NCI-H2107 treated with DMSO at 0.1 percent for 48 hours (cell line): Measurements from ENCODE around the gene ADCY5.

Experiments used
- DNase-seq: peaks from one replicate; lab custom pipeline; 2025; ENCODE audit not compliant: unreplicated experiment; lab: John Stamatoyannopoulos, UW

Gene ADCY5

GRCh38 chr3:123459862-123460261 is 11.0 kb upstream of the ADCY5 start:
- DNase-seq: no peak

DNA sequence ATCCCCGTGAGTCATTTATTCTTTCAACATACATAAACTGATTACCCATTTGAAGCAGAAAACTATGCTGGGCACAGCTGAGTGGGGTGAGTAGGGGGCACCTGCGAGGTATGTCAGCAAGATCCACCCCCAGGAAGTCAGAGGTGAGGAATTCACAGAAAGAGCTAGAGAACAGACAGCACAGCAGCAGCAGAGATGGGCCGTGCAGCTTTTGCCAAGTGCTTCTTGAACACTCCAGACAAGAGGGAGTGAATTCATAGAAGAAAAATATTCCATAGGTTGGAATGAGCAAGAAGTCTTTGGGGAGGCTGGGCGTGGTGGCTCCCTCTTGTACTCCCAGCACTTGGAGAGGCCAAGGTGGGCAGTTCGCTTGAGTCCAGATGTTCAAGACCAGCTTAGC is 9.4 kb upstream of the ADCY5 start:
- DNase-seq: no peak

GRCh38 chr3:123457841-123458240 is 9.0 kb upstream of the ADCY5 start:
- no peak for DNase-seq

- no peak for DNase-seq
Measured at GRCh38 chr3:123453675-123454074, 4.8 kb upstream of the ADCY5 start.

DNA sequence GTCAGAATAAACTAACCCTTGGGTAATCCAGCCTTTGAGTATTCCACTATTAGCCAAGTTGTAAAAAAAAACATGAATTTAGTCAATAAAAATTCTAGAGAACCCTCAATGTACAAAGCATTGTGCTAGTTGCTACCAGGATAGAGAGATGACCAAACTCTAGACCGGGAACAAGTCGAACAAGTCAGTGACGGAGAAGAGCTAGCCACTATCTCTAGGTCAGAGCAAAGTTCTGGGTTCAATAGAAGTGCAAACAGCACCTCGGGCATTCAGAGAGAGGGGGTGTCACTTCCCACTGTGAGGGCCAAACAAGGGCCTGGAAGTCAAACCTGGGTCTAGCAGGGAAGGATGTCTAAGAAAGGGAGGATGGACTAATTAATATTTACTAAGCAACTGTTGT is 2.3 kb upstream of the ADCY5 start:
- no peak for DNase-seq

DNA sequence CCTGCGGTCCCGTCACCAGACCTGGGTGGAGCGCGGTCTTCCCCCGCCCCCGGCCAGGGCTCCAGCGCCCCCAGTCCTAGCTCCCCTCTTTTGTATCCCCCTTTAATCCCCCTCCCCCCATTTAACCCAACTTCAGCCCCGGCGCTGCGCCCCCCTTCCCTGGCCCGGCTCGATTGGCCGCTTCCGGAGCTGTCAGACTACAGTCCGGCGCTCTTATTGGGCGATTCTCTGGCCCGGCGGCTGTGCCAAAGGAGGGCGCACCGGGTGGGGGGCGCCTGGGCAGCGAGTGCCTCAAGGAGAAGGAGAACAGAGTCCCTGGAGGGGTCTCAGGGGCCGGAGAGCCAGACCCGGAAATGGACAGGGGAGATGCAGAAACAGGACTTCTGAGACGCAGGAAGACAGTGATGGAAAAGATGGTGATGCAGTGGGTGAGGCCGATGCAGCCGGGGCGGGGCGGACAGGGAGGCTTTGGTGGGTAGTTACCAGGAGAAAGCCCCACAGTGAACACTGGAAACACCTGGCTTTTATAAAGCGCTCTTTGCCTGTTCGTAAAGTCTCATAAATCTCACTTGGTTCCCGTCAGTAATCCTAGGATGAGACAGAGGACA is 1.2 kb upstream of the ADCY5 start:
- no peak for DNase-seq

DNA sequence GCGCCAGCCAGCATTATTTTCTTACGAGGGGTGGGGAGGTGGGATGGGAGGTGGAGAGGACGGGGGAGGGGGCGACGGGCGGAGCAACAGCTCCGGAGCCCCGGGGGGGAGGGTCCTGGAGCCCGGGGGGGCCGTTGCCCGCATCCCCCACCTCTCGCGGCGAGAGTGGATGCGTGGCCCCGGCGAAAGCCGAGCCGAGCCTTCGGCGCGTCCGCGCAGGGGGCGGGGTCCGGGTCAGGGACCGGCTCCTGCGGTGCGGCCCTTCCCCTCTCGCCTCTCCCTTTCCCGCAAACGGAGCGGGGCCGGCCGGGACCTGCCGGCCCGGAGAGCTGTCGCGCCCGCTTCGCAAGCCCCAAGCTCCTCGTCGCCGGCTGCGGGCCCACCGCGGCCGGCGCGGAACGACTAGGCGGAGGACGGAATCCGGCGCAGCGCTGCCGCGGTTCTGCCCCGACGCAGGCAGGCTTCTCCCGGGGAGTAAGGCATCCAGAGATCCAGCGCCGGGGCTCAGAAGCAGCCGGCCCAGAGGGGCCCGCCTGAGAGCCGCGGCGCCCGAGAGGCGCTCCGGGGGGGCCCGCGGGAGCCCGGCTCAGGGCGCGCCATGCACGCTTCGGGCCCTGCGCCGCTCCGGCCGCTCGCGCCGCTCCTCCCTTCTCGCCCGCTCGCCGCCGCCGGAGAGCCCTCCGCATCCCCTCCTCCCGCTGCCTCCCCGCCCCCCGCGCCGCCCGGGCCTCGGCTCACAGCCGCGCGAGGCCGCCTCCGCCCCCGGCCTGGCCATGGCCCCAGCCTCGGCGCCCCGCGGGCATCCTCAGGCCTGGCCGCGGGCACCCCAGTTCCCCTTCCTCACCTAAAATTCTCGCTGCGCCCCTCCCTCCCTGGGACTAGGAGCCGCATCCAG is 459 bp upstream of the ADCY5 start:
- DNase-seq: no peak

- no peak for DNase-seq
Measured at GRCh38 chr3:123447749-123448517, 957 bp downstream of the ADCY5 start.

- no peak for DNase-seq
Measured at GRCh38 chr3:123447416-123447748, 1.5 kb downstream of the ADCY5 start.

- DNase-seq: no peak
Measured at GRCh38 chr3:123446610-123447109, 2.2 kb downstream of the ADCY5 start.

- DNase-seq: no peak
Measured at GRCh38 chr3:123446210-123446609, 2.7 kb downstream of the ADCY5 start.

- no peak for DNase-seq
Measured at GRCh38 chr3:123445702-123446101, 3.2 kb downstream of the ADCY5 start.

GRCh38 chr3:123444744-123445143 is 4.1 kb downstream of the ADCY5 start:
- DNase-seq: no peak

- DNase-seq: no peak
Measured at GRCh38 chr3:123444023-123444422, 4.9 kb downstream of the ADCY5 start.

DNA sequence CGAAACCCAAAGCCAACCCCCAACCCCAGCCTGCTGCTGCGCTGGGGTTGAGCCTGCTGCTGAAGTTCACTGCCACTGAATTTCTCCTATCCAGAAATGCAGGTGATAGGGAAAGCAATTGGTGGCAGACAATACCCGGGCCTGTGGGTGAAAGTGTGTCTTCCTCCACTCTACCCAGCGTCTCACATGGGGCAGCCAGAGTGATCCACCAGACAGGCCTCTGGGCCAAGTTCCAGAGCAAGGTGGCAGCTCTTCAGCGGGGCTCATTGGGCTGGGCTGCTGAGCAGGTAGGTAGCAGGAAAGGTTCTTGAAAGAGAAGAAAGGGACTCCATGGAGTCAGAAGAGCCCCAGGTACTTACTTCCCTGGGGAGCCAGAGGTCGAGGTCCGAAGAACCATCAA is 6.0 kb downstream of the ADCY5 start:
- DNase-seq: no peak

DNA sequence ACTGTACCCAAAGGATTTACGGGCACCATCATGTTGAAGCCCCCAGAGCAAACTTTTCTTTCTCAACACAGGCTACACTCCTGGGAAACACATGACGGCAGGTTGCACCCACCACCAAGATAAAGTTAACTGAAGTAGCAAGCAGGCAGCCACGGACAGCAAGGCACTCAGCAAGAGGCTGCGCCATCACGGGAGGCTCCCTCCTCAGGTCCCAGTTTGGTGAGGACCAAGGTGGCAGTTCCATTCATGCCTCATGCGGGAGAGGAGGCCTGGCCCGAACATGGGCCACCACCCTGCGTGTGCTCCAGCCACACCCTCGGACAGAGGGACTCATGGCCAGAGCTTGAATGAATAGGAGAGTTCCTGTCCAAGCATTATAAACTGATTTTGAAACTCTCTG is 6.8 kb downstream of the ADCY5 start:
- DNase-seq: no peak

- no peak for DNase-seq
Measured at GRCh38 chr3:123439806-123440580, 8.9 kb downstream of the ADCY5 start.

DNA sequence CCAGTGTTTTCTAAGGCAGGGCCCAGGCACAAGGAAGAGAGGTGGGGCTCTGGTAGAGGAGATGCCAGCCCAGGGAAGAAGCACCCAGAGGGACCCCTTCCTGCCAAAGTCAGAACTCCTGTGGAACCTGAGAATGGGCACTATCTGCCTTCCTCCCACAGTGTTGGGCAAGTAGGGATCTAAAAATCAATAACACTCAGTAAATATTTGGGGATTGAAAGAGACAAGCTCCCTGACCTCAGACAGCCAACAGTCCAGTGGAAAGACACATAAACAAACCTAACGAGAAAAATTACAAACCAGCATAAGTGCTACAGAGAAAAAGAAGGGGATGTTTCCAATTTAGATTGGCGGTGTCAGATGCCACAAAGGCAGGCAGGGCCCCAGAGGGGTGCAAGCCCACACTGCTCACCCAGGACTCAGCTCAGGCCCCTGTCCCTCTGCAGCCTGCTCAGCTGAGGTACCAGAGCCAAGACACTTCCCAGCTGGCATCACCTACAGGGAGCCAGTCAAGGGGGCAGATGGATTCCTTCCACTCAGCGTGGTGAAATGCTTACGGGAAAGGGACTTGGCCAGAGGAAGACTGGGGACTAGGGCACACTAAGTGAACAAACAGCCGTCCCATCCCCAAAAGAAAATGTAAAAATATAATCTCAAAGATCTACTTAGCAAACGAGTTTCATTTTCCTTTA is 15.9 kb downstream of the ADCY5 start:
- no peak for DNase-seq

DNA sequence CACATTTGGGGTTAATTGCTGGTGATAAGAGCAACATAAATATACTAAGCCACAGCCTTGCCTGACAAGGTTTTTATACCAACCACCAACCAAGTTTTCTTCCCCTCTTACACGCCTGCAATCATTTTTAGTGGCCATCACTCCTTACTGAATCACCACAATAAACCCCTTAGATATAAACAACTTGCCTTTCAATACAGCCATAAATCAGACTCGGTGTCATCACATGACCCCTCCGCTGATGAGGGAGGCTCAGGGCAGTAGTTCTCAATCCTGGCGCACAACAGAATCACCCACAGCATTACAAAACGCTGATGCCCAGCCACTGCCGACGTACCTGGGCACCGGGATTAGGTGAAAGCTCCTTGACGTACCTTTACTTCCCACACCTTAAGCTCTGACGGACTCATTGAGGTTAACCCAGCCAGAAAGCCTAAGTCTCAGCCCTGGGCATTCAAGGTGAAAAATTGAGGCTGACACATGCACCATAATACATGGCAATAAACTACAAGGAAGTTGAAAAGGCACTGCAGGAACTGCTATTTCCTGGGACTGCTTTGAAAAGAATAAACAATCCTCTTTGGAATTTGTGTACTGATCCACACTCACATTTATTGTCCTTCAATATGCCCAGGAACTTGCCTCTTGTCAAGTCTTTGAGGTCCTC is 17.1 kb downstream of the ADCY5 start:
- DNase-seq: no peak
